Left ventricle myocardium superior (tissue), 1 donor: ENCODE data around the gene TMEM74B. TPM values are rescaled to one million over a fixed set of nuclear protein-coding genes. Genes with fewer than 3 reads are reported as not detected.
"Not testable (repeated sequence)": the region's sequence is repeated elsewhere in the genome, so short reads cannot be mapped to it uniquely, and the experiment has no call there.

Experiments used
- ATAC-seq: fragments of 200-7000 bp; cut with Tn5 transposase; one replicate; pipeline ENCODE4 v1.9.1; 2020; ENCODE audit warnings: mild to moderate bottlenecking, moderate library complexity
- DNase-seq: peaks from one replicate; pipeline ENCODE4 v3.0.0-alpha.2; 2020
- intact Hi-C: fragments of 100-400 bp; cut with micrococcal nuclease; formaldehyde crosslinking; loops from one replicate; pipeline ENCODE4 v1.11.0; 2022
- total RNA-seq: library from RNA; stranded (reverse); fragmentation: NEBNext Ultra II Directional; extraction: Animal tissue kit (Norgen Biotek cat#: 25700); gene quantifications from one replicate; pipeline ENCODE4 v1.2.1, GENCODE V29; 2021
- donor health status: DM: no; HTN: yes; CAD: no; lungs with severe emphysema.

The TMEM74B gene
- total RNA-seq, 1 donor from 2014 or later: 4.1 TPM

DNA sequence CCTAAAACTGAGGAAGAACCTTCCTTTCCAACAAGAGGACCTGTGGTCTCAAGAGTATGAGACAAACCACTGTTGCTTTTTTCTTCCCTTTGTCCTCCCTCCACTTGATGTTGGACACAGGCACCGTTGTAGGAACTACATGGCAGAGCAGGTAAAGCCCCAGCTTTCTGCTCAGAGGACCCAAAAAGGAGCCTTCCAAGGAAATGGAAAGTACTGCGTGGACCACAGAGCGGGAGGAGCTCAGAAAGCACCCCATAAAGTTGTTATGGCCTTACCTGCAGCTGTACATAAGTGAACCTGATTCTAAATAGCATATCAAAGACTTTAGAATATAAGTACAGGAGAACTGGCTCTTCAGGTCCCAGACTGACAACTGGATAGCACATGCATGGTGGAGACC, 29.4 kb downstream of the TMEM74B start:
- ATAC-seq: no peak
- intact Hi-C loops: no loop called here

DNA sequence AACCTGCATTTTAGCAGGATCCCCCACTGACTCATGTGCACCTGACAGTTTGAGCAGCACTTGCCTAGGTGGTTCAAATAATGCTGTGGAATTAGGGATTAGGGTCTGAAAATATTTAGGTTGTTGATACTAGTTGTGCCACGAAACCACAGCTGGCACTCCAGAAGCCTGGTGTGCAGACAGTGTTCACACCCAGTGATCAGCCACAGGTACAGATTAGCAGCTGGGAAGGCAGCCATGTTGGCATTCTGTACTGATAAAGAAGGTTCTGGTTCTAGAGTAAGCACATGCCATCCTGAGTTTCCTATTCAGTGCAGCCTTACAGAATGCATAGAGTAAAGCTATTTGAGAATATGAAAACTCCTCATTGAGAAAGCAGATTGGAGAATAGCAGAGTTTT, 30.1 kb downstream of the TMEM74B start:
- DNase-seq (peak; percentile 39), ATAC-seq (peak; percentile 92)
- intact Hi-C loops: no loop called here

More for the DNA sequence above, 29.4 kb downstream of the TMEM74B start:
- no peak for DNase-seq

DNA sequence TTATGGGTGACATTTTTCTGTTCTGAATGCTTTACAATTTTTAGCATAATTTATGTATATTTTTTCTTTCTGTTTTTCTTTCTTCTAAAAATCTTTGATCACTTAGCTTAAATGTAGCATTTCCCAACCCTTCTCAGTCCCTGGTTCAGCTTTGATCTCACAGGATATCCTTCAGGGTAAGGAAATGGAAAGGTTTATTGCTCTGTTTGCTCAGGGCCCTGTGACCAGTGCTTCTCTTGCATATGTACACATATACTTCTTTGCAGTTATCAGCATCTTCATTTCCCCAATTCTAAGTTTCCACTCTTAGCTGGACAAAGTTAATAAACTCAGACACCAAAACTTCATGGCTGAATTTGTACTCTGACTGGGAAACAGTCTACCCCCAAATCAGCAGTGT, 30.6 kb downstream of the TMEM74B start:
- ATAC-seq: no peak

DNA sequence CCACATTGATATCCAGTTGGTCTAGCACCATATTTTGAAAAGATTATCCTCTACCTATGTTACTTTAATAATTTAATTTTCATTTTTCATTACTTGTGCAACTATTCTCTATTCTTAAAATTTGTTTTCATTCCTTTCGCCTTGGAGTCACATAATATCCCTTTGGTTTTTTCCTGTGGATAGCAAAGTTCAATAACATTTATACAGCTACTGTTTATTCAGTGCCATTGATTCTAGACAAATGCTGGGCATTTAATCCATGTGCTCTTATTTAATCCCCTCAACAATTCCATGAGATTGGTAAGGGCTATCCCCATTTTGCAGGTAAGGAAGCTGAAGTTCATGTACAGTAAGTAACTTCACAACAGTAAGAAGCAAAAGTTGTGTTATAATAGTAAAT, 33.8 kb downstream of the TMEM74B start:
- DNase-seq: no peak
- no peak for ATAC-seq
- intact Hi-C loops: no loop called here

More for the DNA sequence above, 30.6 kb downstream of the TMEM74B start:
- intact Hi-C loops: no loop called here
- no peak for DNase-seq

DNA sequence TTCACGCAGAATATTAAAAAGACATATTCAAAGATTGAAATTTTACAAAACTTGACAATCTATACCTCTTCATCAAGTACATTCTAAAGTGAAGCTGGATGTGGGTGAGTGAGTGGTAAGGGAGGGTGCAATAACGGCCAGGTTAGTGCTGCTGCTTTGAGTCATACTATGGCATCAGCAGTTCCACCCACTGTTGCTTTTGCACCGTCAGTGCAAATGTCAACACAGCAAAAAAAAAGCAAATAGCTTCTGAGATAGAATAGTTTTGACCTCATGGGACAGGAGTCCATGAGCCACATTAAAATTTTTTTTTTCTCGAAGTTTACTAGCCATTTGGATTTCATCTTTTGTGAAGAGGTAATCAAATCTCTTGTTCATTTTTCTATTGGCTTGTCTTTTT, 34.6 kb downstream of the TMEM74B start:
- intact Hi-C loops: no loop called here
- no peak for ATAC-seq
- no peak for DNase-seq

DNA sequence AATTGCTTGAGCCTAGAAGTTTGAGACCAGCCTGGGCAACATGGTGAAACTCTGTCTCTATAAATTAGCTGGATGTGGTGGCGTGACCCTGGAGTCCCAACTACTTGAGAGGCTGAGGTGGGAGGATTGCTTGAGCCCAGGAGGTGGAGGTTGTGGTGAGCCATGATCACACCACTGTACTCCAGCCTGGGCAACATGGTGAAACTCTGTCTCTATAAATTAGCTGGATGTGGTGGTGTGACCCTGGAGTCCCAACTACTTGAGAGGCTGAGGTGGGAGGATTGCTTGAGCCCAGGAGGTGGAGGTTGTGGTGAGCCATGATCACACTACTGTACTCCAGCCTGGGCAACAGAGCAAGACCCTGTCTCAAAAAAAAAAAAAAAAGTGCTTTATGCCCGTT, 35.0 kb downstream of the TMEM74B start:
- intact Hi-C loops, DNase-seq, ATAC-seq: not testable (repeated sequence)

DNA sequence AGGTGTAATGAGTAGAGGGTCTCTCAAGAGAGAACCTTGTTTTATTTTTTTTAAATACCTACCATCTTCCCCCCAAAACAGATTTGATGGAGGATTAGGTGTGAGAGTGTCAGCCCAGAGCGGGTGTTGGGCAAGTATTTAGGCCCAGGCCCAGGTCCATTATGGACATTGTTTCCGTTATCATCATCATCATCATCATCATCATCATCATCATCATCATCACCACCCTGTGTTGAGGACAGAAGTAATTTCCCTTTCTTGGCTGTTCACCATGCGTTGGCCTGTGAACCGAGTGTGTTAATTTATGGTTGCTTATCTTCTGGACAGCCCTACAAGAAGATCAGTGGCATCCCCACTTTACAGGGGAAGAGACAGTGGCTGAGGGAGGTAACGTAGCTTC, 37.8 kb downstream of the TMEM74B start:
- intact Hi-C loops: no loop called here
- no peak for DNase-seq
- ATAC-seq: no peak

DNA sequence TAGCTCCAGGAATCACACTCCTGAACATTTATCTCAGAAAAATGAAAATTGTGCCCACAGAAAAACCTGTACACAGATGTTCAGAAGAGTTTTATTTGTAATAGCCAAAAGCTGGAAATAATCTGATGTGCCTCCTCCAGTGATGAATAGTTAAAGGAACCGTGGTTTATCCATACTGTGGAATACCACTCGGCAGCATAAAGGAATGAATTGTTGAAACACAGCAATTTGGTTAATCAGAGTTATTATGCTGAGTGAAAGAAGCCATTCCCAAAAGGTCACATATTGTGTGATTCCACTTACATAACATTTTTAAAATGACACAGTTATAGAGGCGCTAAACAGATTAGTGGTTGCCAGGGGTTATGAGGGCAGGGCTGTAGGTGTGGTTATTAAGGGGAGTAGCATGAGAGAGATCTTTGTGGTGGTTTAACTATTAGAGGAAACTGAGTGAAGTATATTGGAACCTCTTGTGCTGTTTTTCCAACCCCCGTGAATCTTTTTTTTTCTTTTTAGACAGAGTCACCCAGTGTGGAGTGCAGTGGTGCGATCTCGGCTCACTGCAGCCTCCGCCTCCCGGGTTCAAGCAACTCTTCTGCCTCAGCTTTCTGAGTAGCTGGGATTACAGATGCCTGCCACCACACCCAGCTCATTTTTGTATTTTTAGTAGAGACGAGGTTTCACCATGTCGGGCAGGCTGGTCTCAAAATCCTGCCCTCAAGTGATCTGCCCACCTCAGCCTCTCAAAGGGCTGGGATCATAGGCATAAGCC, 40.2 kb downstream of the TMEM74B start:
- DNase-seq: no peak
- intact Hi-C loops: no loop called here
- ATAC-seq: peak; percentile 67

DNA sequence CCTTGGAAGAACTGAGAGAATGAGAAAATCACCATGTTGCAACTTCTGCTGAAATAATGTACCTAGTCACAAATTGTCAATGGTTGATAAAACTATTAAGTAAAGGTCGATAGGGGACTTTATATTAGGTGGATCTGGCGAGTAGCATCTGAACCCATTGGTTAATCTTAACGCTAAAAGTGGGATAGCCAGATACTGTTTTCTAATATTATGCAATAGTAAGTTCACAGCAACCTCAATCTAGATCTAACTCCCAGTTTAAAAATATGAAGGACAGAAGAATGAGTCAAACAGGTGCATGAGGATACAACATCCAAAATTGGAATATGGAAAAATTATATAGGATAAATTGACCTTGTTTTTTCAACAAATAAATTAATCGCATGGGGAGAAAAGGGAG, 47.5 kb downstream of the TMEM74B start:
- intact Hi-C loops: no loop called here
- DNase-seq (no peak), ATAC-seq (no peak)

DNA sequence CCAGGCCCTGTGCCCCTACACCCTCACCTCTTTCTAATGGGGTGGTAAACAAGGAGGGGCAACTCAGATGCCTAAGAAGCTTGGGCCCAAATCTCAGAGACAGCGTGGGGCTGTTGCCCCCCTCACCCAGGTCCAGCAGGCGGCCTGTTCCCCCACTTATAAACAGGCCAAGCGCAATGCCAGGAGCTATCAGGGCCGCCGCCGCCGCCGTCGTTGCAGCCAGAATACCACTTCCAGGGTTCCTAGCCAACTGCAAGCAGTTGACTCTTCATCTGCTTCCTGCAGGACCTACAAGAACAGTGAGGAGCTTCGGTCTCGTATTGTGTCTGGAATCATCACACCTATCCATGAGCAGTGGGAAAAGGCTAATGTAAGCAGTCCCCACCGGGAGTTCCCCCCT, 49.9 kb downstream of the TMEM74B start:
- intact Hi-C loops: no loop called here
- no peak for ATAC-seq

DNA sequence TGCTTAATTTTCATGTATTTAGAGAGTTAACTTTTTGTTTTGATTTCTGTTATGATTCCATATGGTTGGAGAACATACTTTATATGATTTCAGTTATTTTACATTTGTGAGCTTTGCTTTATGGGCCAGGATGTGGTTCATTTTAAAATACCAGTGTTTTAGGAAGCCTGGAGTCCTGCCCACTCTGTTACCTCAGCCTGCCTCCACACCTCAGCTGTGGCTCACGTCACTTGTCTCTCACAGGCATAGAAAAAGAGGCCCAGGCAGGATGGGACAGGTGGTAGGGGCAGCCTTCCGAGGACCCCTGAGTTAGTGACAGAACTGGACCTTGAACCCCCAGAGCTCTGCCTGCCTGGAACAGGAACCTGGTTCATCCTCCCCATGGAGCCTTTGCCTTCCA, 50.4 kb downstream of the TMEM74B start:
- no peak for ATAC-seq
- intact Hi-C loops: no loop called here
- DNase-seq: no peak

More for the DNA sequence above, 49.9 kb downstream of the TMEM74B start:
- DNase-seq: no peak

DNA sequence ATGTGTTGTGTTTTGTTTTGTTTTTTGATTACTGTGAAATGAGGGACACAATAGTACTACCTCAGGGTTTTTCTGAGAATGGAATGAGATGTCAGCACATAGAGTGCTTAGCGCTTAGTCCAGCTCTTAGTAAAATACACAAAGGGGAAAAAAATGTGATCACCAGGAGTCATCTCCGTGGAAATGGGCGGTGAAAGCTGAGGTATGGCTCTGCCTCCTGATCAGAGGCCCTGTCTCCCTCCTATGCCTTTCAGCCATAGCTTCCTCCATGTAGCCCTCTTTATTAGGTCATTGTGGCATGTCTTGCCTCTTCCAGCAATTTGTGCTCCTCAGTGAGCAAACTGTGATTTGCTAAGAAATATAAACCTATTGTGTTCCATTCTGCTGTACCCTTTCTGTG, 53.4 kb downstream of the TMEM74B start:
- ATAC-seq: no peak
- intact Hi-C loops: no loop called here
- no peak for DNase-seq

DNA sequence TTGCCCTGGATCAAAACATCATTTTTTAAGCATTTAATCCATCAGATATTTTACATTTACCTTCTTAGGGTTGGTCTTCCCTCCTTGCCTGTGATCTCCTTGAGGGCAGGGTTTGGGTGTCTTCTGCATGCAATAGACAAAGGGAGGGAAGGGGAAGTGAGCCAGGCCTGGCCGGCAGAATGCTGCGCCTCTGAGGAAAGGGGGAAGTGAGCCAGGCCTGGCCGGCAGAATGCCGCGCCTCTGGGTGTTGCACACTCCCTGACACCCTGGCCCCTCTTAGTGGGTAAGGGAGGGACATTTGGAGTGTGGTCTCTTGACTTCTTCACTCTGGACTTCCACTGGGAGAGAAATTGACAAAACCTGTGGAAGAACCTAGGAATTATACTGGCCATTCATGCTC, 53.9 kb downstream of the TMEM74B start:
- peak; percentile 65 for ATAC-seq
- intact Hi-C loops: no loop called here

More for the DNA sequence above, 53.9 kb downstream of the TMEM74B start:
- DNase-seq: peak; percentile 62

Other genes with a start within 250 kb of the TMEM74B start
- 0.42 TPM for gene RSPO4, start 182.7 kb downstream of the TMEM74B start, total RNA-seq
- gene PSMF1, start 66.4 kb downstream of the TMEM74B start, total RNA-seq: 130 TPM
- 0.25 TPM for gene C20orf202, start 18.5 kb upstream of the TMEM74B start, total RNA-seq
- gene RAD21L1, start 41.1 kb upstream of the TMEM74B start, total RNA-seq: not detected
- 7.8 TPM for gene SNPH, start 81.3 kb upstream of the TMEM74B start, total RNA-seq
- 1.5 TPM for gene SDCBP2, start 144.2 kb upstream of the TMEM74B start, total RNA-seq
- 135 TPM for gene FKBP1A, start 208.1 kb upstream of the TMEM74B start, total RNA-seq